Glutamatergic neuron (in vitro differentiated cells): ENCODE data around the gene ACSM5. TPM values are rescaled to one million over a fixed set of nuclear protein-coding genes. Genes with fewer than 3 reads are reported as not detected.
A peak's percentile ranks its signal among the peaks of the same experiment; 100 is the strongest.

Source experiments
- DNase-seq: peaks from one replicate; pipeline ENCODE4 v3.0.0; 2022
- H3K27ac Mint-ChIP-seq: one replicate; pipeline ENCODE4 v1.8.0; 2020; ENCODE audit warnings: mild to moderate bottlenecking, mixed read lengths, inconsistent platforms; ENCODE audit not compliant: unreplicated experiment
- H3K27me3 Mint-ChIP-seq: one replicate; pipeline ENCODE4 v1.8.0; 2020; ENCODE audit warnings: mild to moderate bottlenecking, moderate library complexity, mixed read lengths, inconsistent platforms; ENCODE audit not compliant: unreplicated experiment
- H3K36me3 Mint-ChIP-seq: one replicate; pipeline ENCODE4 v1.8.0; 2020; ENCODE audit warnings: mild to moderate bottlenecking, mixed read lengths, inconsistent platforms; ENCODE audit not compliant: unreplicated experiment
- H3K4me1 Mint-ChIP-seq: one replicate; pipeline ENCODE4 v1.8.0; 2020; ENCODE audit warnings: mild to moderate bottlenecking, low read depth, mixed read lengths, inconsistent platforms; ENCODE audit not compliant: unreplicated experiment
- H3K4me3 Mint-ChIP-seq: one replicate; pipeline ENCODE4 v1.8.0; 2020; ENCODE audit warnings: mild to moderate bottlenecking, mixed read lengths, inconsistent platforms; ENCODE audit not compliant: unreplicated experiment
- H3K9me3 Mint-ChIP-seq: one replicate; pipeline ENCODE4 v1.8.0; 2020; ENCODE audit warnings: mild to moderate bottlenecking, moderate library complexity, mixed read lengths, inconsistent platforms; ENCODE audit not compliant: unreplicated experiment
- total RNA-seq: library from RNA; stranded (reverse); fragmentation: NEBNext Ultra II Directional; extraction: Animal tissue kit (Norgen Biotek cat#: 25700); gene quantifications from one replicate; pipeline ENCODE4 v1.2.1, GENCODE V29; 2021; ENCODE audit not compliant: unreplicated experiment
- TF ChIP-seq, protein P1 (sequence below): fragments of 200-600 bp; sonication (generic); IDR thresholded peaks from one replicate; pipeline ENCODE4 v1.5.0; 2021; ENCODE audit not compliant: partially characterized antibody, unreplicated experiment

The ACSM5 gene
- total RNA-seq, 1 donor from 2014 or later = not detected

DNA sequence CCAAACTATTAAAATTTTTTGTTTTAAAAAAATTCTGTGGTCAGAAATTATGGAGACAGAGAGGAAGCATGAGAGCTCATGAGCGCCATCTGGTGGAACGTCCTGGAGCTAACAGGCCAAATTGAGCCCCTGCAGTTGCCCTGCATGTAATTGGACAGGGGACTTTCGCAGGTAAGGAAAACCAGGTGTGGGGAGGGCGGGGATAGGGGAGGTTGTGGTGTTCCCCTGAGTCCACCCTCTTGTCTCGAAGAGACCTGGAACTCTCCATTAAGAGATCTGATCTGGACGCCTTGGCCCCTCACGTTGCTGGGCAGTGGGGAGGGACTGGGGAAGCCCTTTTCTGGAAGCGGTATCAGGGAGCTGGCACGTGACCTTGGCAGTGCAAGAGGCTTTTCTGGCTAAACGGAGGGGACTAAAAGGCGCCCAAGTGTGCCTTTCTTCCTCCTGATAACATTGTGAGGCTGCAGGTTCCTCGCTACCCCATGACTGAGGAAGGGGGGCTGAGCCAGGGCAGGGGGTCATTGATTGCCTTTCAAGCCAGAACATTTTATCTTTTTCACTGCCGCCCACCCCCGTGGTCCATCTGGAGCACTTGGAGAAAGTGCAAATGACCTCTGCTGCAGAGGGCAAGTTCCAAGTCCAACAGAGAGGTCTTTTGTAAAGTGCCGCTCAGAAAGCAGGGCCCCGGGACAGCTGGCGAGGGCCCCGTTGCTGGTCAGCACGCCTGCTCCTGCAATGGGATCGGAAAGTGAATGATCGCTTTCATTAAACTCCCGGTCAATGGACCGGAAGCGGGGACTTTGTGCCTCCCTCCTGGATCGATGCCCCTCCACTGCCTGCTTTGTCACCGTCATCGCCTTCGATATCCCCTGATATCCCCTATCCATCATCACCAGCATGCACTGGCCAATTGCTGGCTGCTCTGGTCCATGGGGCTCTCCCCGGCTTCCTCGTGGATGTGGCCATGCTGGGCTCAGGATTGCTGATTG is 23.2 kb upstream of the ACSM5 start:
- H3K36me3 Mint-ChIP-seq = no peaks in the 10 kb centered on the region
- peak; percentile 83 for DNase-seq
- H3K9me3 Mint-ChIP-seq = peaks cover 3% of the 10 kb centered on the region
- TF ChIP-seq, protein P1, sequence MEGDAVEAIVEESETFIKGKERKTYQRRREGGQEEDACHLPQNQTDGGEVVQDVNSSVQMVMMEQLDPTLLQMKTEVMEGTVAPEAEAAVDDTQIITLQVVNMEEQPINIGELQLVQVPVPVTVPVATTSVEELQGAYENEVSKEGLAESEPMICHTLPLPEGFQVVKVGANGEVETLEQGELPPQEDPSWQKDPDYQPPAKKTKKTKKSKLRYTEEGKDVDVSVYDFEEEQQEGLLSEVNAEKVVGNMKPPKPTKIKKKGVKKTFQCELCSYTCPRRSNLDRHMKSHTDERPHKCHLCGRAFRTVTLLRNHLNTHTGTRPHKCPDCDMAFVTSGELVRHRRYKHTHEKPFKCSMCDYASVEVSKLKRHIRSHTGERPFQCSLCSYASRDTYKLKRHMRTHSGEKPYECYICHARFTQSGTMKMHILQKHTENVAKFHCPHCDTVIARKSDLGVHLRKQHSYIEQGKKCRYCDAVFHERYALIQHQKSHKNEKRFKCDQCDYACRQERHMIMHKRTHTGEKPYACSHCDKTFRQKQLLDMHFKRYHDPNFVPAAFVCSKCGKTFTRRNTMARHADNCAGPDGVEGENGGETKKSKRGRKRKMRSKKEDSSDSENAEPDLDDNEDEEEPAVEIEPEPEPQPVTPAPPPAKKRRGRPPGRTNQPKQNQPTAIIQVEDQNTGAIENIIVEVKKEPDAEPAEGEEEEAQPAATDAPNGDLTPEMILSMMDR = peak; percentile 89
- H3K4me1 Mint-ChIP-seq = no peaks in the 10 kb centered on the region
- H3K27me3 Mint-ChIP-seq = no peaks in the 10 kb centered on the region
- H3K4me3 Mint-ChIP-seq = no peak overlapping the region
- H3K27ac Mint-ChIP-seq = no peak overlapping the region

DNA sequence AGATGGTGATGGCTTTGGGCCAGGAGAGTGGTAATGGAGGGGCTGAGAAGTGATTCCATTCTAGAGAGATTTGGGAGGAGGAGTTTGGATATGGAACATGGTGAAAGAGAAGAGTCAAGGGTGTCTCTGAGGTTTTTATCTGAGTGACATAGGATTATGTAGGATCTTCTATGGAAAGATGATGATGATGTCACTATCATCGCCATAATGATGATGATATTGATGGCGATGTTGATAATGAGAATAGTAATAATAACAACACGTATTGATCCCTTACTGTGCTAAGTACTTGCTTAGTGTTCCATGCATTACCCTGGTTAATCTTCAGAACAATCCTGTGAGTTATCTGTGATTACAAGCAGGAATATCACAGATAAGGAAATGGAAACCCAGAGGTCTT is 21.4 kb upstream of the ACSM5 start:
- no peaks in the 10 kb centered on the region for H3K27me3 Mint-ChIP-seq
- TF ChIP-seq, protein P1 = no peak
- H3K36me3 Mint-ChIP-seq = no peaks in the 10 kb centered on the region
- H3K9me3 Mint-ChIP-seq = no peaks in the 10 kb centered on the region
- peaks cover 3% of the 10 kb centered on the region for H3K4me1 Mint-ChIP-seq
- no peak overlapping the region for H3K27ac Mint-ChIP-seq
- DNase-seq = no peak
- no peak overlapping the region for H3K4me3 Mint-ChIP-seq

DNA sequence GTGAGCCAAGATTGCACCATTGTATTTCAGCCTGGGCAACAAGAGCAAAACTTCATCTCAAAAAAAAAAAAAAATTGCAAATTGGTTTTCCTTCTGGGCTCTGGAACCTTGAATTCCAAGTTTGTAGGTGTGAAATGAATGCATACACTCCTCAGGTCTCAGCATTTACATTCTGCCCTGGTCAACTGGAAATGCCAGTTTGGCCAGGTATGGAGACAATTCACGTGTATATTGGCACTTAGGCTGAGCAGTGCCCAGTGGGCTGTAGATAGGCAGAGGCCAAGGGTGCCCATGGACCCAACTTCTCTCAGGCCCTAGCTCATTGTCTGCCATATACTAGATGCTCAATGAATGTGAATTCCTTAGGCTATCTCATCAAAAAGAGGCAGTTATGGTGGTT is 20.5 kb upstream of the ACSM5 start:
- Mint-ChIP-seq H3K4me1 (peaks cover 3% of the 10 kb centered on the region), H3K9me3 (no peaks in the 10 kb centered on the region), H3K4me3 (no peak overlapping the region), H3K36me3 (no peaks in the 10 kb centered on the region), H3K27me3 (no peaks in the 10 kb centered on the region), H3K27ac (no peak overlapping the region)
- TF ChIP-seq, protein P1 = no peak
- no peak for DNase-seq

DNA sequence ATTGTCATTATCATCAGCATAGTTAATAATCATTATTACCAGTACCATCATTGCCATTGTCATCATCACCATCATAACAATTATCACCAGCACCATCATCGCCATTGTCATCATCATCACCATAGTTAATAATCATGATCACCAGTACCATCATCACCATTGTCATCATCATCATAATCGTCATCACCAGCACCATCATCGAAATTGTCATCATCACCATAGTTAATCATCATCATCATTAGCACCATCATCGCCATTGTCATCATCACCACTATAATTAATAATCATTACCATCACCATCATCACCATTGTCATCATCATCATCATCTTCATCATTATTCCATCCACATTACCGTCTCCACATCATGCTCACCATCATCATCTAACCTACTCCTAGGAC is 18.3 kb upstream of the ACSM5 start:
- no peak overlapping the region for H3K4me3 Mint-ChIP-seq
- no peak overlapping the region for H3K27ac Mint-ChIP-seq
- H3K9me3 Mint-ChIP-seq = no peaks in the 10 kb centered on the region
- no peaks in the 10 kb centered on the region for H3K36me3 Mint-ChIP-seq
- TF ChIP-seq, protein P1 = no peak
- no peaks in the 10 kb centered on the region for H3K27me3 Mint-ChIP-seq
- H3K4me1 Mint-ChIP-seq = peaks cover 3% of the 10 kb centered on the region
- DNase-seq = no peak

DNA sequence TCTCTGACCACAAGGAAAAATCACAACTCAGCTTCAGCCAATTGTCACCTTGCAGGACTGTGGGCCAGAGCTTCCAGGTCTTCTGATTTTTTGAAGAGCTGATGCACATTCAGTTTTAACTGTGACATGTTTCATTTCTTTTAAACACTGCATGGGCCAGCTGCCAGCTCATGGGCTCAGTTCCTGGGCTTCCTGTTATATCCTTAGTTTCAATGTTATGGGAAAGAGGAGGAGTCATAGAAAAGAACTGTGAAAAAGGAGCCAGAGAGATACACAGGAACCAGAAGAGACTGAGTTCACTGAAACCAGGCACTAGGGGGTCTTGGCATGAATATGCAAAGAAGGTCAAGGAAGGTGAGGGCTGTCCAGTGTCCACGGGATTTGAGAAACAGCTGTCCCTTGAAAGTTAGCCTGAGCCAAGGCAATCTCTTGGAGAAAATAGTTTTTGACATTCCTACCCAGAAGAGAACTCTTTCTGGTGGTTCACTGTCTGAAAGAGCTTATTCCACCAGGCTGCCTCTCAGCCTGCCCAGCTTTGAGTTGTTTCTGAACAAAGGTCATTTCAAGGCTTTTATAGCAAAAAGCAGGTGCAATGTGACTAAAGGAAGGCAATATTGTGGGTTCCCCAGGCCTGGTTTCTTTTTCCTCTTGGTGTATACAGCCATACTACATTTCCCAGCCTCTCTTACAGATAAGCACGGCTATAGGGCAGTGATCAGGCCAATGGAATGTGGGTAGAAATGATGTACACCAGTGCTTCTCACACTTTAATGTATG is 15.3 kb upstream of the ACSM5 start:
- Mint-ChIP-seq H3K4me3 (no peak overlapping the region), H3K4me1 (peaks cover 3% of the 10 kb centered on the region), H3K9me3 (peaks cover 1% of the 10 kb centered on the region), H3K27ac (no peak overlapping the region), H3K27me3 (no peaks in the 10 kb centered on the region), H3K36me3 (no peaks in the 10 kb centered on the region)
- no peak for DNase-seq
- TF ChIP-seq, protein P1 = no peak
